MM.1S (cell line): Measurements from ENCODE around the gene MACROD2.

ENCODE experiments used
- EZH2 ChIP-seq: fragments of 300-600 bp; sonication (generic); optimal IDR thresholded peaks from 2 replicates; pipeline ENCODE3; 2017; ENCODE audit warnings: low read depth, mild to moderate bottlenecking, antibody characterized with exemption, low read length, mixed read lengths
- TF ChIP-seq, protein P1 (sequence below): fragments of 300-600 bp; sonication (generic); IDR thresholded peaks from 2 replicates; pipeline ENCODE4 v1.5.1; 2016; ENCODE audit warnings: antibody characterized with exemption, low read length, mixed read lengths

DNA sequence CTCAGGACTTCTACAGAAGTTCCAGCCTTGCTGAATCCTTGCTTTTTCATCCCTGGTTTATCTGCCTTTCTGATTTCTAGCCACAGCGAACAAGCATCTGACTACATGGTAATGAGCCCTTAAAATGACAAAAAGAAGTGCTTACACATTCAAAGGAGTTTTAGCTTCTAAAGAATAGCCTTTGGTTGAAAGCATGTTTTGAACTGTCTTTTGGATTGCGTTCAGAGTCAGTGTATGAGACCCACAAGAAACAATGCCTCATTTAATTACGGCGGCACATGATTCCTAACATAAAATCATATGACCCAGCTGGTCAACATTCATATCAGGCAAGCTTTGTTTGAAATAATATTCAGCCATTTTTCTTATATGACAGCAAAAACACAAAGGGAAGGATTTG is 1793.8 kb downstream of the MACROD2 start:
- TF ChIP-seq, protein P1, sequence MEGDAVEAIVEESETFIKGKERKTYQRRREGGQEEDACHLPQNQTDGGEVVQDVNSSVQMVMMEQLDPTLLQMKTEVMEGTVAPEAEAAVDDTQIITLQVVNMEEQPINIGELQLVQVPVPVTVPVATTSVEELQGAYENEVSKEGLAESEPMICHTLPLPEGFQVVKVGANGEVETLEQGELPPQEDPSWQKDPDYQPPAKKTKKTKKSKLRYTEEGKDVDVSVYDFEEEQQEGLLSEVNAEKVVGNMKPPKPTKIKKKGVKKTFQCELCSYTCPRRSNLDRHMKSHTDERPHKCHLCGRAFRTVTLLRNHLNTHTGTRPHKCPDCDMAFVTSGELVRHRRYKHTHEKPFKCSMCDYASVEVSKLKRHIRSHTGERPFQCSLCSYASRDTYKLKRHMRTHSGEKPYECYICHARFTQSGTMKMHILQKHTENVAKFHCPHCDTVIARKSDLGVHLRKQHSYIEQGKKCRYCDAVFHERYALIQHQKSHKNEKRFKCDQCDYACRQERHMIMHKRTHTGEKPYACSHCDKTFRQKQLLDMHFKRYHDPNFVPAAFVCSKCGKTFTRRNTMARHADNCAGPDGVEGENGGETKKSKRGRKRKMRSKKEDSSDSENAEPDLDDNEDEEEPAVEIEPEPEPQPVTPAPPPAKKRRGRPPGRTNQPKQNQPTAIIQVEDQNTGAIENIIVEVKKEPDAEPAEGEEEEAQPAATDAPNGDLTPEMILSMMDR, result no peak
- no peak for TF ChIP-seq EZH2
